ENCODE measurements around the gene C6orf62.

C6orf62 gene

GRCh38 chr6:24744911-24745310 lies 26.0 kb upstream of the C6orf62 start:
- H3K27ac ChIP-seq (ENCODE audit: low read length), result no peak overlapping the region

GRCh38 chr6:24743944-24744335 lies 25.0 kb upstream of the C6orf62 start:
- Histone ChIP-seq H3K27ac (ENCODE audit: low read length) (peak overlapping the region; percentile 94), H3K4me3 (ENCODE audit: low read length) (peak overlapping the region; percentile 64), H3K4me2 (ENCODE audit: low read length) (peak overlapping the region; percentile 62)

More at GRCh38 chr6:24744911-24745310, 26.0 kb upstream of the C6orf62 start:
- Histone ChIP-seq H3K79me2 (ENCODE audit: low read length) (no peaks in the 10 kb centered on the region), H4K20me1 (ENCODE audit: insufficient read depth, low read length) (no peaks in the 10 kb centered on the region), H3K27me3 (ENCODE audit: low read depth, low read length) (no peaks in the 10 kb centered on the region), H3K4me2 (ENCODE audit: low read length) (no peak overlapping the region), H3K9me3 (ENCODE audit: insufficient read depth, low read length) (no peaks in the 10 kb centered on the region; the same call in 1 of the 2 replicates), H3K9ac (ENCODE audit: low read length) (no peak overlapping the region), H3K4me3 (ENCODE audit: low read length) (no peak overlapping the region), H2AFZ (ENCODE audit: low read depth, low read length) (no peak overlapping the region), H3K4me1 (ENCODE audit: low read length) (peaks cover 37% of the 10 kb centered on the region), H3K36me3 (replicated peaks; ENCODE audit: low read depth, low read length) (no peaks in the 10 kb centered on the region)
- TF ChIP-seq EZH2phosphoT487 (IDR thresholded peaks at IDR 0.05; ENCODE audit: low read depth) (no peak), CTCF (IDR thresholded peaks at IDR 0.05; ENCODE audit: low read depth, low read length) (no peak)

GRCh38 chr6:24743265-24743943 lies 24.4 kb upstream of the C6orf62 start:
- H4K20me1 ChIP-seq (ENCODE audit: insufficient read depth, low read length), result no peaks in the 10 kb centered on the region
- peaks cover 38% of the 10 kb centered on the region for H3K4me1 ChIP-seq (ENCODE audit: low read length)
- H2AFZ ChIP-seq (ENCODE audit: low read depth, low read length), result no peak overlapping the region
- H3K4me2 ChIP-seq (ENCODE audit: low read length), result peak overlapping the region; percentile 62
- H3K27me3 ChIP-seq (ENCODE audit: low read depth, low read length), result no peaks in the 10 kb centered on the region
- H3K36me3 ChIP-seq (replicated peaks; ENCODE audit: low read depth, low read length), result no peaks in the 10 kb centered on the region
- no peak for TF ChIP-seq EZH2phosphoT487 (IDR thresholded peaks at IDR 0.05; ENCODE audit: low read depth)
- no peak for TF ChIP-seq CTCF (IDR thresholded peaks at IDR 0.05; ENCODE audit: low read depth, low read length)
- peak overlapping the region; percentile 94 for H3K27ac ChIP-seq (ENCODE audit: low read length)
- H3K9me3 ChIP-seq (ENCODE audit: insufficient read depth, low read length), result no peaks in the 10 kb centered on the region; the same call in 1 of the 2 replicates
- H3K4me3 ChIP-seq (ENCODE audit: low read length), result peak overlapping the region; percentile 64
- H3K79me2 ChIP-seq (ENCODE audit: low read length), result no peaks in the 10 kb centered on the region
- peak overlapping the region; percentile 52; the same call in 1 of the 2 replicates for H3K9ac ChIP-seq (ENCODE audit: low read length)

More at GRCh38 chr6:24743944-24744335, 25.0 kb upstream of the C6orf62 start:
- Histone ChIP-seq H4K20me1 (ENCODE audit: insufficient read depth, low read length) (no peaks in the 10 kb centered on the region), H2AFZ (ENCODE audit: low read depth, low read length) (no peak overlapping the region), H3K79me2 (ENCODE audit: low read length) (no peaks in the 10 kb centered on the region), H3K4me1 (ENCODE audit: low read length) (peaks cover 33% of the 10 kb centered on the region), H3K36me3 (replicated peaks; ENCODE audit: low read depth, low read length) (no peaks in the 10 kb centered on the region), H3K9ac (ENCODE audit: low read length) (peak overlapping the region; percentile 52; the same call in 1 of the 2 replicates), H3K27me3 (ENCODE audit: low read depth, low read length) (no peaks in the 10 kb centered on the region), H3K9me3 (ENCODE audit: insufficient read depth, low read length) (no peaks in the 10 kb centered on the region; the same call in 1 of the 2 replicates)
- TF ChIP-seq CTCF (IDR thresholded peaks at IDR 0.05; ENCODE audit: low read depth, low read length) (no peak), EZH2phosphoT487 (IDR thresholded peaks at IDR 0.05; ENCODE audit: low read depth) (no peak)

- Histone ChIP-seq H3K27me3 (ENCODE audit: low read depth, low read length) (no peaks in the 10 kb centered on the region), H4K20me1 (ENCODE audit: insufficient read depth, low read length) (no peaks in the 10 kb centered on the region), H3K9ac (ENCODE audit: low read length) (no peak overlapping the region), H3K4me3 (ENCODE audit: low read length) (peak overlapping the region; percentile 64; the same call in 1 of the 2 replicates), H3K27ac (ENCODE audit: low read length) (peak overlapping the region; percentile 94), H3K36me3 (replicated peaks; ENCODE audit: low read depth, low read length) (no peaks in the 10 kb centered on the region), H3K79me2 (ENCODE audit: low read length) (no peaks in the 10 kb centered on the region), H3K9me3 (ENCODE audit: insufficient read depth, low read length) (no peaks in the 10 kb centered on the region; the same call in 1 of the 2 replicates), H3K4me1 (ENCODE audit: low read length) (peaks cover 38% of the 10 kb centered on the region), H3K4me2 (ENCODE audit: low read length) (no peak overlapping the region), H2AFZ (ENCODE audit: low read depth, low read length) (no peak overlapping the region)
- no peak for TF ChIP-seq CTCF (IDR thresholded peaks at IDR 0.05; ENCODE audit: low read depth, low read length)
- TF ChIP-seq EZH2phosphoT487 (IDR thresholded peaks at IDR 0.05; ENCODE audit: low read depth), result no peak
Observed at GRCh38 chr6:24742216-24742738, 23.3 kb upstream of the C6orf62 start.
